Astrocyte (in vitro differentiated cells and primary cell): ENCODE data around the gene UBE2J2. TPM values are rescaled to one million over a fixed set of nuclear protein-coding genes. Genes with fewer than 3 reads are reported as not detected.

Source experiments
- DNase-seq: peaks from one replicate; pipeline ENCODE4 v3.0.0-alpha.2; 2010; ENCODE audit warnings: low read depth
- FAIRE-seq: peaks from 2 replicates; lab custom pipeline; 2011; peaks lifted over from hg19 to GRCh38; lab: Jason Lieb, UNC
- H2AFZ ChIP-seq: 2 replicates; pipeline ENCODE4 v1.6.0; 2012; ENCODE audit warnings: low read depth, low read length, inconsistent platforms
- H3K27ac ChIP-seq: 2 replicates; pipeline ENCODE4 v1.5.1; 2011; ENCODE audit warnings: low read depth, low read length, inconsistent platforms
- H3K27me3 ChIP-seq: 2 replicates; pipeline ENCODE4 v1.6.0; 2011; ENCODE audit warnings: low read length, inconsistent platforms; ENCODE audit not compliant: insufficient read depth
- H3K36me3 ChIP-seq: 2 replicates; pipeline ENCODE4 v1.5.1; 2011; ENCODE audit warnings: low read length, inconsistent platforms; ENCODE audit not compliant: insufficient read depth
- H3K4me1 ChIP-seq: 2 replicates; pipeline ENCODE4 v1.5.1; 2011; ENCODE audit warnings: low read length, inconsistent platforms; ENCODE audit not compliant: insufficient read depth
- H3K4me2 ChIP-seq: 2 replicates; pipeline ENCODE4 v1.6.0; 2012; ENCODE audit warnings: low read length, inconsistent platforms
- H3K4me3 ChIP-seq: 2 replicates; pipeline ENCODE4 v1.5.1; 2011; ENCODE audit warnings: low read depth, mild to moderate bottlenecking, low read length, inconsistent platforms; ENCODE audit not compliant: insufficient read depth
- H3K79me2 ChIP-seq: 2 replicates; pipeline ENCODE4 v1.6.0; 2012; ENCODE audit warnings: mild to moderate bottlenecking, low read length, inconsistent platforms; ENCODE audit not compliant: insufficient read depth
- H3K9ac ChIP-seq: 2 replicates; pipeline ENCODE4 v1.6.0; 2012; ENCODE audit warnings: mild to moderate bottlenecking, low read length, inconsistent platforms
- H3K9me3 ChIP-seq: 2 replicates; pipeline ENCODE4 v1.5.1; 2012; ENCODE audit warnings: low read depth, mild to moderate bottlenecking, low read length, inconsistent platforms; ENCODE audit not compliant: insufficient read depth
- H4K20me1 ChIP-seq: 2 replicates; pipeline ENCODE4 v1.6.0; 2012; ENCODE audit warnings: low read length, inconsistent platforms; ENCODE audit not compliant: insufficient read depth
- H3K27ac Mint-ChIP-seq: one replicate; pipeline ENCODE4 v1.8.0; 2021; ENCODE audit warnings: mild to moderate bottlenecking, mixed read lengths; ENCODE audit not compliant: unreplicated experiment
- H3K27me3 Mint-ChIP-seq: one replicate; pipeline ENCODE4 v1.8.0; 2021; ENCODE audit warnings: low read depth, mixed read lengths; ENCODE audit not compliant: unreplicated experiment
- H3K36me3 Mint-ChIP-seq: one replicate; pipeline ENCODE4 v1.8.0; 2021; ENCODE audit warnings: low read depth, mixed read lengths; ENCODE audit not compliant: unreplicated experiment
- H3K4me1 Mint-ChIP-seq: one replicate; pipeline ENCODE4 v1.8.0; 2021; ENCODE audit warnings: low read depth, mixed read lengths; ENCODE audit not compliant: unreplicated experiment
- H3K4me3 Mint-ChIP-seq: one replicate; pipeline ENCODE4 v1.8.0; 2021; ENCODE audit warnings: mild to moderate bottlenecking, moderate library complexity, mixed read lengths; ENCODE audit not compliant: unreplicated experiment
- H3K9me3 Mint-ChIP-seq: one replicate; pipeline ENCODE4 v1.8.0; 2021; ENCODE audit warnings: mild to moderate bottlenecking, mixed read lengths; ENCODE audit not compliant: unreplicated experiment
- EZH2 ChIP-seq: IDR thresholded peaks from 2 replicates; pipeline ENCODE4 v1.6.1; 2012; ENCODE audit warnings: mild to moderate bottlenecking, low read length, inconsistent platforms; ENCODE audit not compliant: insufficient read depth
- total RNA-seq: library from RNA; stranded (reverse); gene quantifications from 2 replicates; pipeline ENCODE4 v1.2.1, GENCODE V29; 2021
- TF ChIP-seq, protein P1 (sequence below): IDR thresholded peaks from 2 replicates; pipeline ENCODE4 v1.5.1; 2011; ENCODE audit warnings: low read depth, mild to moderate bottlenecking, inconsistent platforms, low read length, moderate library complexity; ENCODE audit not compliant: insufficient read depth

Gene UBE2J2
- total RNA-seq, 1 donor from 2014 or later, result 67.4 TPM

DNA sequence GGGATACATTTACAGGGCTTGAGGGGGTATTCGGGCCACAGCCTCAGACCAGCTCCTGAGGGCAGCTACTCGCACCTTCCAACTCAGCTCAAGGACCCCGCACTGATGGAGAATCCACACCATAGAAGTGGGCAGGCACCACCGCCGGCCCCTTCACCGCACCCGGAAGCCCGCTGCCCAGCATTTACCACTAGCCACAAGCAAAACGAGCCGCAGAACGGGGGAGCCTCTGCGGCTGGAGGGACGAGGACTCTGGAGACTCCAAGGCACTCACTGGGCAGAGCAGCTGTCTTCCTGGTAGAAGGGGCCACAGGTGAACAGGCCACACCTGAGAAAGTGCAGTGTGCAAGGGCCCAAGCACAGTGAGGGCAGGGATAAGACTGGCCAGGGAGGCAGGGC lies 5.4 kb downstream of the UBE2J2 start:
- peaks cover 79% of the 10 kb centered on the region for H3K79me2 ChIP-seq
- no peak overlapping the region for H3K4me3 Mint-ChIP-seq
- no peaks in the 10 kb centered on the region for H3K27me3 ChIP-seq
- peak overlapping the region; percentile 58 for H3K27ac Mint-ChIP-seq
- H3K36me3 Mint-ChIP-seq, result peaks cover 17% of the 10 kb centered on the region
- TF ChIP-seq EZH2, result no peak
- TF ChIP-seq, protein P1, sequence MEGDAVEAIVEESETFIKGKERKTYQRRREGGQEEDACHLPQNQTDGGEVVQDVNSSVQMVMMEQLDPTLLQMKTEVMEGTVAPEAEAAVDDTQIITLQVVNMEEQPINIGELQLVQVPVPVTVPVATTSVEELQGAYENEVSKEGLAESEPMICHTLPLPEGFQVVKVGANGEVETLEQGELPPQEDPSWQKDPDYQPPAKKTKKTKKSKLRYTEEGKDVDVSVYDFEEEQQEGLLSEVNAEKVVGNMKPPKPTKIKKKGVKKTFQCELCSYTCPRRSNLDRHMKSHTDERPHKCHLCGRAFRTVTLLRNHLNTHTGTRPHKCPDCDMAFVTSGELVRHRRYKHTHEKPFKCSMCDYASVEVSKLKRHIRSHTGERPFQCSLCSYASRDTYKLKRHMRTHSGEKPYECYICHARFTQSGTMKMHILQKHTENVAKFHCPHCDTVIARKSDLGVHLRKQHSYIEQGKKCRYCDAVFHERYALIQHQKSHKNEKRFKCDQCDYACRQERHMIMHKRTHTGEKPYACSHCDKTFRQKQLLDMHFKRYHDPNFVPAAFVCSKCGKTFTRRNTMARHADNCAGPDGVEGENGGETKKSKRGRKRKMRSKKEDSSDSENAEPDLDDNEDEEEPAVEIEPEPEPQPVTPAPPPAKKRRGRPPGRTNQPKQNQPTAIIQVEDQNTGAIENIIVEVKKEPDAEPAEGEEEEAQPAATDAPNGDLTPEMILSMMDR, result no peak
- peaks cover 40% of the 10 kb centered on the region for H3K4me1 Mint-ChIP-seq
- peaks cover 43% of the 10 kb centered on the region for H3K4me1 ChIP-seq
- no peaks in the 10 kb centered on the region for H3K9me3 ChIP-seq
- peaks cover 4% of the 10 kb centered on the region for H3K36me3 ChIP-seq
- no peak overlapping the region for H2AFZ ChIP-seq
- no peak overlapping the region for H3K27ac ChIP-seq
- H3K27me3 Mint-ChIP-seq, result no peaks in the 10 kb centered on the region
- no peaks in the 10 kb centered on the region for H3K9me3 Mint-ChIP-seq
- no peak overlapping the region for H3K9ac ChIP-seq
- H3K4me3 ChIP-seq, result no peak overlapping the region
- H4K20me1 ChIP-seq, result peaks cover 56% of the 10 kb centered on the region
- no peak for FAIRE-seq
- no peak overlapping the region for H3K4me2 ChIP-seq
- DNase-seq, result no peak

DNA sequence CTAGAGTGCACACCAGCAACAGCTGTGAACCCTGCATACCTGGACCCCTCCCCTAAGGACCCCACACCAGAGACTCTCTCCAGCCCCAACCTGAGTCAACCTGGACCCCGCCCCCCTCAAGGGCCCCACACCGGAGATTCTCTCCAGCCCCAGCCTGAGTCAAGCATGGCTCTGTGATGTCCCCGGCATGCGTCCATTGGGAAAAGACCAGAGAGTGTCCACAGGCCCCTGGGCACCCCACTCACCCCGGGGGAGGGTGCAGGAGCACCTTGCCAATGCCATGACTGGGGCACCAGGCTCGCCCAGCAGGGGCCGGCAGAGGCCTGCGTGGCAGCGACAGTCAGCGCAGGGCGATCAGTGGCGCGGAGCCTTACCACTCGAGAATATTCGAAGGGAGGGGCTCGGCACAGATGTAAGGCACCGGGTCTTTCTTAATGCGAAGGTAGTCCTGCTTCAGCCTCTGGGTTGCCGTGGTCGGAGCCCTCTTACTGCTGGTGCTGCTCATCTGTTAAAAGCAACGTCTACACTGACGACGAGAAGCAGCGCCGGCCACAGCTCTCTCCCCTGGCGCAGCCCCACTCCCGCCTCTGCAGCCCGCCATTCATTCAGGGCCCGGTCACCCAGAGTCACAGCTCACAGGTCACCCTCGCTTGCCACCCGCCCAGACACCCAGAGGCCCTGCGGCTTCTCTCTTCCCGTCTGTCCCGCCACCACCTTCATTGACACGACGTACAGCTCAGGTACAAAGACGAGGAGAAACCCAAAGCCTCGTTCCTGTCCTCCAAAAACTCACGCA lies 6.0 kb downstream of the UBE2J2 start:
- FAIRE-seq, result no peak
- peaks cover 17% of the 10 kb centered on the region for H3K36me3 Mint-ChIP-seq
- peak overlapping the region; percentile 58 for H3K27ac Mint-ChIP-seq
- Histone ChIP-seq H2AFZ (no peak overlapping the region), H3K79me2 (peaks cover 79% of the 10 kb centered on the region), H4K20me1 (peaks cover 51% of the 10 kb centered on the region), H3K4me3 (no peak overlapping the region), H3K9ac (no peak overlapping the region), H3K27ac (peak overlapping the region; percentile 21), H3K4me2 (no peak overlapping the region), H3K36me3 (peaks cover 10% of the 10 kb centered on the region), H3K4me1 (peaks cover 40% of the 10 kb centered on the region), H3K9me3 (no peaks in the 10 kb centered on the region), H3K27me3 (no peaks in the 10 kb centered on the region)
- no peaks in the 10 kb centered on the region for H3K9me3 Mint-ChIP-seq
- H3K4me1 Mint-ChIP-seq, result peaks cover 41% of the 10 kb centered on the region
- no peak overlapping the region for H3K4me3 Mint-ChIP-seq
- TF ChIP-seq, protein P1, result no peak
- TF ChIP-seq EZH2, result no peak
- DNase-seq, result no peak
- H3K27me3 Mint-ChIP-seq, result no peaks in the 10 kb centered on the region

DNA sequence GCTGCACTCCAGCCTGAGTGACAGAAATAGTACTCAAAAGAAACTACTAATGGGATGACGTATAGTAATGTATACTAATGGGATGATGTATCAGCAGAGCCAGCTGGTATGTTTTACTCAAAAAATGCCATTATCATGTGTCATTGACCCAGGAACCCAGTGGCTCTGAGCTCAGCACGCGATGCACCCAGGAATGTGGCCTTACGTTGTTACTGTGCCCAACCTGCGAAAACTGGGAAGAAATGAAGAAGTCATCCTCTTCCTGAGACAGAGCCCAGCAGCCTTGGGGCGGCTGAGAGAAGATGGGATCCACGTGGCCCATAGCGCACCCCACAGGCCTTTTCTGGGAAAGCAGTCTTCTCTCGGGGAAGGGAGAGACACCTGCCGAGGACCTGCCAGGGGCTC lies 8.8 kb downstream of the UBE2J2 start:
- Histone ChIP-seq H3K79me2 (peaks cover 74% of the 10 kb centered on the region), H3K36me3 (peaks cover 15% of the 10 kb centered on the region), H4K20me1 (peaks cover 34% of the 10 kb centered on the region), H3K9ac (peak overlapping the region; percentile 82), H3K27ac (peak overlapping the region; percentile 97), H3K4me2 (peak overlapping the region; percentile 66), H3K9me3 (no peaks in the 10 kb centered on the region), H2AFZ (no peak overlapping the region), H3K4me1 (peaks cover 20% of the 10 kb centered on the region), H3K27me3 (no peaks in the 10 kb centered on the region), H3K4me3 (no peak overlapping the region)
- Mint-ChIP-seq H3K4me3 (peak overlapping the region; percentile 57), H3K4me1 (peaks cover 25% of the 10 kb centered on the region), H3K36me3 (peaks cover 15% of the 10 kb centered on the region), H3K27me3 (no peaks in the 10 kb centered on the region), H3K27ac (peak overlapping the region; percentile 98), H3K9me3 (no peaks in the 10 kb centered on the region)
- TF ChIP-seq, protein P1, result peak; percentile 58
- TF ChIP-seq EZH2, result no peak
- peak; percentile 89 for FAIRE-seq
- peak; percentile 98 for DNase-seq
